H1 (cell line): ENCODE results near the gene FBXW2. TPM values are rescaled to one million over a fixed set of nuclear protein-coding genes. Genes with fewer than 3 reads are reported as not detected.

Experiments used
- ASH2L ChIP-seq: fragments of 200-600, 300-600 bp; sonication (generic); IDR thresholded peaks from one replicate; pipeline ENCODE4 v1.7.1; 2017; ENCODE audit warnings: low read length
- CEBPB ChIP-seq: IDR thresholded peaks from 2 replicates; pipeline ENCODE4 v1.6.1; 2012; ENCODE audit warnings: low read depth, low read length
- CREB1 ChIP-seq: IDR thresholded peaks from 2 replicates; pipeline ENCODE4 v1.6.1; 2012; ENCODE audit warnings: inconsistent platforms
- GABPA ChIP-seq: IDR thresholded peaks from 2 replicates; pipeline ENCODE4 v1.6.1; 2011; ENCODE audit warnings: mild to moderate bottlenecking, low read length, moderate library complexity, borderline replicate concordance; ENCODE audit not compliant: insufficient read depth
- HDAC2 ChIP-seq, 2 experiments: fragments of 300-600 bp in 1 of 2; sonication (generic) in 1 of 2; IDR thresholded peaks; 2 replicates each; pipeline ENCODE4 v1.6.1; 2011 to 2012; ENCODE audit warnings: low read depth in 2 of 2, low read length in 2 of 2, mild to moderate bottlenecking in 2 of 2, moderate library complexity in 2 of 2, borderline replicate concordance in 1 of 2, inconsistent platforms in 1 of 2
- KDM4A ChIP-seq: IDR thresholded peaks from one replicate; pipeline ENCODE4 v1.7.1; 2012; ENCODE audit warnings: low read depth, mild to moderate bottlenecking, moderate library complexity, low read length, inconsistent platforms; ENCODE audit not compliant: severe bottlenecking
- POLR2AphosphoS5 ChIP-seq: IDR thresholded peaks from 2 replicates; pipeline ENCODE4 v1.6.1; 2011; ENCODE audit warnings: low read depth, low read length
- RAD21 ChIP-seq, 2 experiments: IDR thresholded peaks in 1 of 2; conservative IDR thresholded peaks in 1 of 2; 2 replicates each; pipeline ENCODE4 v1.6.1; 2011; ENCODE audit warnings: low read depth in 2 of 2, low read length in 2 of 2, improper control_type of control experiment in 1 of 2, inconsistent platforms in 1 of 2, mild to moderate bottlenecking in 1 of 2, moderate library complexity in 1 of 2
- SAP30 ChIP-seq: fragments of 300-600 bp; sonication (generic); IDR thresholded peaks from 2 replicates; pipeline ENCODE4 v1.7.1; 2012; ENCODE audit warnings: low read length, moderate library complexity, mild to moderate bottlenecking, inconsistent platforms; ENCODE audit not compliant: insufficient read depth, insufficient replicate concordance
- SIRT6 ChIP-seq: IDR thresholded peaks from one replicate; pipeline ENCODE4 v1.7.1; 2012; ENCODE audit warnings: low read length, inconsistent platforms
- SP1 ChIP-seq: IDR thresholded peaks from 2 replicates; pipeline ENCODE4 v1.6.1; 2011; ENCODE audit warnings: low read depth, low read length
- SP2 ChIP-seq: IDR thresholded peaks from 2 replicates; pipeline ENCODE4 v1.6.1; 2012; ENCODE audit warnings: mild to moderate bottlenecking, low read length, inconsistent platforms
- SRF ChIP-seq: IDR thresholded peaks from 2 replicates; pipeline ENCODE4 v1.6.1; 2011; ENCODE audit warnings: mild to moderate bottlenecking, low read depth, low read length, moderate library complexity
- TAF7 ChIP-seq: optimal IDR thresholded peaks from 2 replicates; pipeline ENCODE3; 2011; ENCODE audit warnings: low read depth, mild to moderate bottlenecking, inconsistent platforms, low read length, moderate library complexity, borderline replicate concordance
- TBP ChIP-seq: IDR thresholded peaks from 2 replicates; pipeline ENCODE4 v1.6.1; 2011; ENCODE audit warnings: low read depth, low read length, improper control_type of control experiment
- YY1 ChIP-seq: IDR thresholded peaks from 2 replicates; pipeline ENCODE4 v1.6.1; 2011; ENCODE audit warnings: low read depth, mild to moderate bottlenecking, low read length
- polyA plus RNA-seq, 7 experiments: library from polyadenylated mRNA; depleted of rRNA in 3 of 7; stranded (reverse) in 5 of 7; unstranded in 2 of 7; fragments of >200 nt in 5 of 7; fragments of 200-250 nt in 2 of 7; gene quantifications; 1 replicate in 5 of 7; 2 replicates in 1 of 7; 4 replicates in 1 of 7; pipeline versions ENCODE4 v1.2.1 to v1.2.3, GENCODE V29; 2011 to 2013; ENCODE audit warnings: missing spikeins in 2 of 7, mixed read lengths in 2 of 7
- total RNA-seq: library from RNA; stranded (reverse); fragmentation: NEBNext Ultra II Directional; extraction: Animal tissue kit (Norgen Biotek cat#: 25700); gene quantifications from 2 replicates; pipeline ENCODE4 v1.2.1, GENCODE V29; 2021
- TF ChIP-seq, protein P1 (sequence below): IDR thresholded peaks from 2 replicates; pipeline ENCODE4 v1.6.1; 2012; ENCODE audit warnings: inconsistent platforms
- TF ChIP-seq, protein P2 (sequence below): IDR thresholded peaks from 2 replicates; pipeline ENCODE4 v1.6.1; 2012; ENCODE audit warnings: inconsistent platforms
- TF ChIP-seq, protein P3 (sequence below): IDR thresholded peaks from 2 replicates; pipeline ENCODE4 v1.6.1; 2011; ENCODE audit warnings: low read depth, mild to moderate bottlenecking, low read length; ENCODE audit not compliant: insufficient read depth

Gene FBXW2
- total and polyA plus RNA-seq, 2 of the 8 experiments (the other 6 are each of a cell fraction or from before 2014, with no cell fraction given): 19.2 to 65.3 TPM

GRCh38 chr9:120792898-120793765 is at the start of gene FBXW2 (continued):
- peak; percentile 94 for TF ChIP-seq POLR2AphosphoS5
- TF ChIP-seq SRF: peak; percentile 52
- TF ChIP-seq GABPA: peak; percentile 94
- no peak for TF ChIP-seq SP1
- TF ChIP-seq KDM4A: peak; percentile 62
- TF ChIP-seq, protein P1, sequence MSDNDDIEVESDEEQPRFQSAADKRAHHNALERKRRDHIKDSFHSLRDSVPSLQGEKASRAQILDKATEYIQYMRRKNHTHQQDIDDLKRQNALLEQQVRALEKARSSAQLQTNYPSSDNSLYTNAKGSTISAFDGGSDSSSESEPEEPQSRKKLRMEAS: peak; percentile 89
- peak; percentile 17 to 82; a peak in 1 of 4 replicates for TF ChIP-seq HDAC2 (IDR thresholded peaks at IDR 0.05; ENCODE audit: borderline replicate concordance in 1 of 2, low read depth in 2 of 2, low read length in 2 of 2)
- peak; percentile 75; the same call in 1 of the 2 replicates for TF ChIP-seq YY1
- TF ChIP-seq SP2: no peak
- peak; percentile 98 for TF ChIP-seq CREB1
- TF ChIP-seq RAD21 (IDR thresholded peaks at IDR 0.05 in 1 of 2, conservative IDR thresholded peaks at IDR 0.05 in 1 of 2; ENCODE audit: low read depth in 2 of 2, low read length in 2 of 2): no peak
- no peak for TF ChIP-seq CEBPB
- peak; percentile 51 for TF ChIP-seq SAP30
- no peak for TF ChIP-seq SIRT6
- TF ChIP-seq TBP: peak; percentile 85
- TF ChIP-seq, protein P2, sequence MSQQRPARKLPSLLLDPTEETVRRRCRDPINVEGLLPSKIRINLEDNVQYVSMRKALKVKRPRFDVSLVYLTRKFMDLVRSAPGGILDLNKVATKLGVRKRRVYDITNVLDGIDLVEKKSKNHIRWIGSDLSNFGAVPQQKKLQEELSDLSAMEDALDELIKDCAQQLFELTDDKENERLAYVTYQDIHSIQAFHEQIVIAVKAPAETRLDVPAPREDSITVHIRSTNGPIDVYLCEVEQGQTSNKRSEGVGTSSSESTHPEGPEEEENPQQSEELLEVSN: peak; percentile 60
- TF ChIP-seq, protein P3, sequence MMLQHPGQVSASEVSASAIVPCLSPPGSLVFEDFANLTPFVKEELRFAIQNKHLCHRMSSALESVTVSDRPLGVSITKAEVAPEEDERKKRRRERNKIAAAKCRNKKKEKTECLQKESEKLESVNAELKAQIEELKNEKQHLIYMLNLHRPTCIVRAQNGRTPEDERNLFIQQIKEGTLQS: 0 out of 2 replicates have a peak, but pooled peaks have one; percentile 50
- peak; percentile 87 for TF ChIP-seq TAF7
- peak; percentile 97 for TF ChIP-seq ASH2L
